Astrocyte of the spinal cord (primary cell): ENCODE measurements around the gene DIP2B.
A peak's percentile ranks its signal among the peaks of the same experiment; 100 is the strongest.
"Not testable (repeated sequence)": the region's sequence is repeated elsewhere in the genome, so short reads cannot be mapped to it uniquely, and the experiment has no call there.

Experiments used
- DNase-seq: peaks from one replicate; pipeline ENCODE4 v3.0.0; 2011; ENCODE audit warnings: low read depth, low spot score
- H3K4me3 ChIP-seq: 2 replicates; pipeline ENCODE4 v1.5.1; 2011; ENCODE audit warnings: low read depth, mild to moderate bottlenecking, low read length, moderate library complexity
- in situ Hi-C: cut with HindIII; loops from 2 replicates; pipeline ENCODE4 v1.10.0; 2017; ENCODE audit warnings: low sequenced_read_pairs
- TF ChIP-seq, protein P1 (sequence below): IDR thresholded peaks from 2 replicates; pipeline ENCODE4 v1.5.1; 2012; ENCODE audit warnings: low read depth, mild to moderate bottlenecking, low read length, inconsistent platforms

Gene DIP2B

DNA sequence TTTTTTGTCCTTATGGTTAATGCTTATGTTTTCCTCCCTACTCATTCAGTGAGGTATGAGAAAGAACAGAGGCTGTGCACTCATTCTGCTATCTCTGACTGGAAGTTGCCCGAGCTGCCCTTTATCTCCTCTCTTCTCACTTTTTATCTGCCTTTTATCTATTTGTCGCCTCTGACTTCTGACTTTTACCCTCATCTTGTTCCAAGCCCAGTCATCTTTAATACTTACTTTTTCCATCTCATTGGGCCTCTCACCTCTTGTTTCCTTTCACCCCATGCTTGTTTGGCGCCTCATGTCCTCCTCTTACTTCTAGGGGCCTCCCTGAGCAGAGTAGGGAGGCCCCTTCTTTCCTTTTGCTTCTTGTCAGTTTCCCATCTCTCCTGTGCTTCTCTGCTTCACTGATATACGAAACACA lies 50.7 kb downstream of the DIP2B start:
- TF ChIP-seq, protein P1, sequence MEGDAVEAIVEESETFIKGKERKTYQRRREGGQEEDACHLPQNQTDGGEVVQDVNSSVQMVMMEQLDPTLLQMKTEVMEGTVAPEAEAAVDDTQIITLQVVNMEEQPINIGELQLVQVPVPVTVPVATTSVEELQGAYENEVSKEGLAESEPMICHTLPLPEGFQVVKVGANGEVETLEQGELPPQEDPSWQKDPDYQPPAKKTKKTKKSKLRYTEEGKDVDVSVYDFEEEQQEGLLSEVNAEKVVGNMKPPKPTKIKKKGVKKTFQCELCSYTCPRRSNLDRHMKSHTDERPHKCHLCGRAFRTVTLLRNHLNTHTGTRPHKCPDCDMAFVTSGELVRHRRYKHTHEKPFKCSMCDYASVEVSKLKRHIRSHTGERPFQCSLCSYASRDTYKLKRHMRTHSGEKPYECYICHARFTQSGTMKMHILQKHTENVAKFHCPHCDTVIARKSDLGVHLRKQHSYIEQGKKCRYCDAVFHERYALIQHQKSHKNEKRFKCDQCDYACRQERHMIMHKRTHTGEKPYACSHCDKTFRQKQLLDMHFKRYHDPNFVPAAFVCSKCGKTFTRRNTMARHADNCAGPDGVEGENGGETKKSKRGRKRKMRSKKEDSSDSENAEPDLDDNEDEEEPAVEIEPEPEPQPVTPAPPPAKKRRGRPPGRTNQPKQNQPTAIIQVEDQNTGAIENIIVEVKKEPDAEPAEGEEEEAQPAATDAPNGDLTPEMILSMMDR, result no peak
- no peak for DNase-seq
- H3K4me3 ChIP-seq, result no peak overlapping the region
- in situ Hi-C loops, result no loop called here

DNA sequence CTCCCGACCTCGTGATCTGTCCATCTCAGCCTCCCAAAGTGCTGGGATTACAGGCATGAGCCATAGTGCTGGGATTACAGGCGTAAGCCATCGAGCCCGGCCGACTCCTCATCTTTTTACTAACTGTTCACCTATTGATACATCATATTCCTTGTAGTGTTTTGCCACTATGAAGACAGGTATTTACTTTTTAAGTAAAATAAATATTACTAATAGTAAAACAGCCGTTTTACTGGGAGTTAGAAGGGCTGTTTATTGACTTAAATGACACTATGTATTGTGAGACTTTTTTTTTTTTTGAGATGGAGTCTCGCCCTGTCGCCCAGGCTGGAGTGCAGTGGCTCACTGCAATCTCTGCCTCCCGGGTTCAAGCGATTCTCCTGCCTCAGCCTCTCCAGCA lies 51.5 kb downstream of the DIP2B start:
- TF ChIP-seq, protein P1, result no peak
- no peak for DNase-seq
- H3K4me3 ChIP-seq, result no peak overlapping the region
- in situ Hi-C loops, result no loop called here

DNA sequence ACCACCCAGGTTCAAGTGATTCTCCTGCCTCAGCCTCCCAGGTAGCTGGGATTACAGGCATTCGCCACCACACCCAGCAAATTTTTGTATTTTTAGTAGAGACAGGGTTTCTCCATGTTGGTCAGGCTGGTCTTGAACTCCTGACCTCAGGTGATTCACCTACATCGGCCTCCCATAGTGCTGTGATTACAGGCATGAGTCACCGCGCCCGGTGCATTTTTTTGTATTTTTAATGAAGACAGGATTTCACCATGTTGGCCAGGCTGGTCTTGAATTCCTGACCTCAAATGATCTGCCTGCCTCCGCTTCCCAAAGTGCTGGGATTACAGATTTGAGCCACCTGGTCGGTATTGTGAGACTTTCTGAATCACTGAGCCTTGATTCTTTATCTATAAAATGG lies 52.0 kb downstream of the DIP2B start:
- peak; percentile 55 for DNase-seq
- in situ Hi-C loops, result not testable (repeated sequence)

DNA sequence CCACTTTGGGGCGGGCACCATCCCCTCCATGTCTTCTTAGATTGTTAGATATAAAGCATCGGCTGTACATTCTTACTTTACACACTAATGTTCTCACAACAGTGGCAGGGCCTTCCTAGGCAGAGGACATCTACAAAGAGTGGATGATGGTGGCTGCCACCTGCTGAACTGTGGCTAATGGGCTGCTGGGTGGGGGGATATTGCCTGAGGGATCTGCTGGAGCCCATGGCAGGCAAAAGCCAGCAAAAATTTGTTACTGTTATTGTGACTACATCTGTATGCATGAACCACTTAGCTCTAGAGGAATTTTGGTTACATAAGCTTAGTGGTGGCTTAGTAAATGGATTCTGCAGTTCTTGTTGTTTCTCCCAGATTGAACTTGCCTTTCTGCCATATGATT lies 52.6 kb downstream of the DIP2B start:
- in situ Hi-C loops, result no loop called here
- DNase-seq, result no peak
- no peak overlapping the region for H3K4me3 ChIP-seq
- TF ChIP-seq, protein P1, result no peak

More for the DNA sequence above, 52.0 kb downstream of the DIP2B start:
- H3K4me3 ChIP-seq, result not testable (repeated sequence)

DNA sequence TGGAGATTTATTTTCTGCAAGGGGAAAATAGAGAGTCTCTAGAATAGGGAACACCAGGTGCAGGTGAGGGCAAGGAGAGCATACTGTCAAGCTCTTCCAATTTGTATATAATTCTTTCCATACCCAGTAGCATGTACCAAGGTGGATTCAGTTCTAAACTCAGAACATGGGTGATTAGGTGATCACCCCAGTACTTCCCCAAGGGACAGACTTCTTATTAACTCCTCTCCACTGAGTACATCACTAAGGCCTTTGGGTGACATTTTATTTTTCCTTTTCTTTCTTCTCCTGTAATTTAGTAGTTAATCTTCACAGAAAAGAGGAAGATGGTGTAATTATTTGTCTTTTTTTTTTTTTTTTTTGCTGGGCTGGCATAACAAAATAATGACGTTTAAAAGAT lies 54.2 kb downstream of the DIP2B start:
- H3K4me3 ChIP-seq, result no peak overlapping the region
- in situ Hi-C loops, result no loop called here
- DNase-seq, result no peak
- TF ChIP-seq, protein P1, result no peak

DNA sequence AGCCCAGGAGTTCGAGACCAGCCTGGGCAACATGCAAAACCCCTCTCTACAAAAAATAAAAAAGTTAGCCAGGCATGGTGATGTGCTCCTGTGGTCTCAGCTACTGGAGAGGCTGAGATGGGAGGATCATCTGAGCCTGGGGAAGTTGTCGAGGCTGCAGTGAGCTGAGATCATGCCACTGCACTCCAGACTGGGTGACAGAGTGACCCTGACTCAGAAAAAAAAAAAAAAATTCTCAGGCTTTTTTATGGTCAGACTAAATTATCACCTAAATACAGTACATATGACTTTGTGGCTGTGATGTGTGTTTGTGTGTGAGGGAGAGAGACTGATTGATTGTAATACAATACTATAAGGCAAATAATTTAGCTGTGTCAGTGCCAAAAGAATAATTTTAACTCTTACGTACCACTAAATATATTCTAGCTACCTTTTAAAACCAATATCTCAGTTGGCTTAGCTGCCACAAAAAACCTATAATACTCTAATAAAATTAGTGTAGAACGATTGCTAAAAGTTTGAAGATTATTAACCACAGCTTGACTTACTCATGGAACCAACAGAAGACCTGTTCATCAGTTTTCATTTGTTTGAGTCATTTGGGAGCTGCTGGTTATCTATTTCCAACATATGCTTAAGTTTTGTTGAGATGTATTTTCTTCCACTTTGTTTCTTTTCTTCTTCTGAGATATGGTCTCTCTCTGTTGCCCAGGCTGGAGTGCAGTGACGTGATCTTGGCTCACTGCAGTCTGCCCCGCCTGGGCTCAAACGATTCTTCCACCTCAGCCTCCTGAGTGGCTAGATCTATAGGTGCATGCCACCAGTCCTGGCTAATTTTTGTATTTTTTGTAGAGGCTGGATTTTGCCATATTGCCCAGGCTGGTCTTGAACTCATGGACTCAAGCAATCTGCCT lies 58.0 kb downstream of the DIP2B start:
- in situ Hi-C loops, result no loop called here
- no peak overlapping the region for H3K4me3 ChIP-seq
- DNase-seq, result no peak
- TF ChIP-seq, protein P1, result no peak

DNA sequence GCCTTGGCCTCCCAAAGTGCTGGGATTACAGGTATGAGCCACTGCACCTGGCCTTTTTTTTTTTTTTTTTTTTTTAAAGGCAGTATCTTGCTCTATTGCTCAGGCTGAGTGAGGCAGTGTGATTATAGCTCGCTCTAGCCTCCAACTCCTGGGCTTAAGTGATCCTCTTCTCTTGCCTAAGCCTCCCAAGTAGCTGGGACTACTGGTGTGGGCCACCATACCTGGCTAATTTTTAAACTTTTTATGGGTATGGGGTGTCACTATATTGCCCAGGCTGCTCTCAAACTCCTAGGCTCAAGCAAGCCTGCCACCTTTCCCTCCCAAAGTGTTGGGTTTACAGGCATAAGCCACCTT lies 58.6 kb downstream of the DIP2B start:
- in situ Hi-C loops, result no loop called here
- H3K4me3 ChIP-seq, result no peak overlapping the region
- TF ChIP-seq, protein P1, result no peak
- no peak for DNase-seq
